Measurements from ENCODE around the gene NFKB1.

NFKB1 gene, protein sequence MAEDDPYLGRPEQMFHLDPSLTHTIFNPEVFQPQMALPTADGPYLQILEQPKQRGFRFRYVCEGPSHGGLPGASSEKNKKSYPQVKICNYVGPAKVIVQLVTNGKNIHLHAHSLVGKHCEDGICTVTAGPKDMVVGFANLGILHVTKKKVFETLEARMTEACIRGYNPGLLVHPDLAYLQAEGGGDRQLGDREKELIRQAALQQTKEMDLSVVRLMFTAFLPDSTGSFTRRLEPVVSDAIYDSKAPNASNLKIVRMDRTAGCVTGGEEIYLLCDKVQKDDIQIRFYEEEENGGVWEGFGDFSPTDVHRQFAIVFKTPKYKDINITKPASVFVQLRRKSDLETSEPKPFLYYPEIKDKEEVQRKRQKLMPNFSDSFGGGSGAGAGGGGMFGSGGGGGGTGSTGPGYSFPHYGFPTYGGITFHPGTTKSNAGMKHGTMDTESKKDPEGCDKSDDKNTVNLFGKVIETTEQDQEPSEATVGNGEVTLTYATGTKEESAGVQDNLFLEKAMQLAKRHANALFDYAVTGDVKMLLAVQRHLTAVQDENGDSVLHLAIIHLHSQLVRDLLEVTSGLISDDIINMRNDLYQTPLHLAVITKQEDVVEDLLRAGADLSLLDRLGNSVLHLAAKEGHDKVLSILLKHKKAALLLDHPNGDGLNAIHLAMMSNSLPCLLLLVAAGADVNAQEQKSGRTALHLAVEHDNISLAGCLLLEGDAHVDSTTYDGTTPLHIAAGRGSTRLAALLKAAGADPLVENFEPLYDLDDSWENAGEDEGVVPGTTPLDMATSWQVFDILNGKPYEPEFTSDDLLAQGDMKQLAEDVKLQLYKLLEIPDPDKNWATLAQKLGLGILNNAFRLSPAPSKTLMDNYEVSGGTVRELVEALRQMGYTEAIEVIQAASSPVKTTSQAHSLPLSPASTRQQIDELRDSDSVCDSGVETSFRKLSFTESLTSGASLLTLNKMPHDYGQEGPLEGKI

DNA sequence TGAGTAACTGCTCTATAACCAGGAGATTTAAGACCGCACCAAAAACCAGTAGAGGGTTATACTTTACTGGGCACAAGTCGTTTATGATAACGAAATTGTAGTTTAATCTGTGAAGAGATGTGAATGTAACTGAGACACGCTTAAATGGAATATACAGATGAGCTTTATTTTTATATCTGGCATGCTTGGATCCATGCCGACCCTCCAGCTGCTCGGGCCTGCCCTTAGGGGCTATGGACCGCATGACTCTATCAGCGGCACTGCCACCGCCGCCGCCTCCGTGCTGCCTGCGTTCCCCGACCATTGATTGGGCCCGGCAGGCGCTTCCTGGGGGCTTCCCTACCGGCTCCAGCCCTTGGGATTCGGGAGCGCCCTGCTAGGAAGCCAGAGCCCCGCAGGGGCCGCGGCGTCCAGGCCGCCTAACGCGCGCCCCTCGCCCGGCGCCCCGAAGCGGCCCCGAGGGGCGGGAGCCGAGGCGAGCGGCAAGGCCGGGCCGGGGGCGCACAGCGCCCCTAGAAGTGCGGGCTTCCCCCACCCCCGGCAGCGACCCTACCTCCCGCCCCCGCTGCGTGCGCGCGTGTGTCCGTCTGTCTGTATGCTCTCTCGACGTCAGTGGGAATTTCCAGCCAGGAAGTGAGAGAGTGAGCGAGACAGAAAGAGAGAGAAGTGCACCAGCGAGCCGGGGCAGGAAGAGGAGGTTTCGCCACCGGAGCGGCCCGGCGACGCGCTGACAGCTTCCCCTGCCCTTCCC lies at the start of gene NFKB1:
Gene NFKB1 (plus strand): TSS at position 664 of the 751 bp plus-strand sequence. CDS start 24,160 bp downstream, outside the sequence.
- peak within 1 kb of the TSS; percentile 83 to 89 for H3K4me3 ChIP-seq (replicated peaks in 1 of 2; ENCODE audit: low read depth in 2 of 2, low read length in 2 of 2)
- peak; percentile 87 to 90 for DNase-seq (ENCODE audit: low read depth in 2 of 2)
- TF ChIP-seq, protein P1, sequence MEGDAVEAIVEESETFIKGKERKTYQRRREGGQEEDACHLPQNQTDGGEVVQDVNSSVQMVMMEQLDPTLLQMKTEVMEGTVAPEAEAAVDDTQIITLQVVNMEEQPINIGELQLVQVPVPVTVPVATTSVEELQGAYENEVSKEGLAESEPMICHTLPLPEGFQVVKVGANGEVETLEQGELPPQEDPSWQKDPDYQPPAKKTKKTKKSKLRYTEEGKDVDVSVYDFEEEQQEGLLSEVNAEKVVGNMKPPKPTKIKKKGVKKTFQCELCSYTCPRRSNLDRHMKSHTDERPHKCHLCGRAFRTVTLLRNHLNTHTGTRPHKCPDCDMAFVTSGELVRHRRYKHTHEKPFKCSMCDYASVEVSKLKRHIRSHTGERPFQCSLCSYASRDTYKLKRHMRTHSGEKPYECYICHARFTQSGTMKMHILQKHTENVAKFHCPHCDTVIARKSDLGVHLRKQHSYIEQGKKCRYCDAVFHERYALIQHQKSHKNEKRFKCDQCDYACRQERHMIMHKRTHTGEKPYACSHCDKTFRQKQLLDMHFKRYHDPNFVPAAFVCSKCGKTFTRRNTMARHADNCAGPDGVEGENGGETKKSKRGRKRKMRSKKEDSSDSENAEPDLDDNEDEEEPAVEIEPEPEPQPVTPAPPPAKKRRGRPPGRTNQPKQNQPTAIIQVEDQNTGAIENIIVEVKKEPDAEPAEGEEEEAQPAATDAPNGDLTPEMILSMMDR (IDR thresholded peaks at IDR 0.05; ENCODE audit: low read depth, low read length), result no peak

DNA sequence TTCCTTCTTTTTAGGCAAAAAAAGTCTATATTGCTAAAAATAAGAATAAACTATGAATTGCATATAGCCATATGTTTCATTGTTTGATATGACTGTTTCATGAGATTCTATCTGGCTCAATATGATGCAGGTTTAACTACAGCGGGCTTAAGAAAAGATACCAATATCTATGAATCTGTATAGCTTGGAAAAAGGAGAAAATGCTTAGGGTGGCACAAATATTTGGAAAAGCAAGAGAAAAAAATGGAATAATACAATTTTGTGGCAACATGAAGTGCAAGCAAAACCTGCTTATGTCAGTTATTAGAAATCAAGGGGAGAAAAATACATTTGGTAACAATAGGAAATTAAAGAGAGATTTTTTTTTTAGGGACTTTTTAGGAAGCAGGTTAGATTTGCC lies 48.3 kb upstream of the NFKB1 start:
- TF ChIP-seq, protein P1 (IDR thresholded peaks at IDR 0.05; ENCODE audit: low read depth, low read length), result no peak
- no peak for DNase-seq (ENCODE audit: low read depth in 2 of 2)
- H3K4me3 ChIP-seq (replicated peaks in 1 of 2; ENCODE audit: low read depth in 2 of 2, low read length in 2 of 2), result no peak overlapping the region

DNA sequence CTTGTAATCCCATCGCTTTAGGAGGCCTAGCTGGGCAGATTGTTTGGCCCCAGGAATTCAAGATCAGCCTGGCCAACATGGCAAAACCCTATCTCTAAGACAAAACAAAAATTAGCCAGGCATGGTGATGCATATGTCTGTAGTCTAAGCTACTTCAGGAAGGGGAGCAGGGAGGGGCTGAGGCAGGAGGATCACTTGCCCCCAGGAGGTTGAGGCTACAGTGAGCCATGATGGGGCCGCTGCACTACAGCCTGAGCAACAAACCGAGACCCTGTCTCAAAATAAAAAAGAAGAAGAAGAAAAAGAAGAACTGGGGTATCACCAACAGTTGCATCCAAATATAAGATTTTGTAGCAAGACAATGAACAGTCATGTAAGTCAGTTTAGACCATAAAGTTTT lies 47.3 kb upstream of the NFKB1 start:
- no peak for DNase-seq (ENCODE audit: low read depth in 2 of 2)
- TF ChIP-seq, protein P1 (IDR thresholded peaks at IDR 0.05; ENCODE audit: low read depth, low read length), result no peak
- no peak overlapping the region for H3K4me3 ChIP-seq (replicated peaks in 1 of 2; ENCODE audit: low read depth in 2 of 2, low read length in 2 of 2)

DNA sequence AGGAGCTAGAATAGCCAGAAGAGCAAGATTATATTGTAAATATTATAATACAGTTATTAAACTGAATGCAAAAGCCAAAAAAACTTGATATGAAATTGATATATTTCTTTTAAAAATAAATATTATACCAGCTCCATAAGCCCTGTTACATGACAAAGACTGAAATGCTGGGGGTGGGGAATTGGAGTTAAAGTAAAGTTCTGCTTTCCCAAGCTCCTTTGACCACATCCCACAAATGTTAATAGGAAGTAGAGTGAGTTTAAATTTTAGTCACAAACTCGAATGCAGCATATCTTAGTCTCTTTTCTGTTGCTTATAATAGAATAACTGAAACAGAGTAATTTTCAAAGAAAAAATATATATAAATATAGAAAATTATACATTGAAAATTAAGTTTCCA lies 46.9 kb upstream of the NFKB1 start:
- TF ChIP-seq, protein P1 (IDR thresholded peaks at IDR 0.05; ENCODE audit: low read depth, low read length), result no peak
- no peak overlapping the region for H3K4me3 ChIP-seq (replicated peaks in 1 of 2; ENCODE audit: low read depth in 2 of 2, low read length in 2 of 2)
- no peak for DNase-seq (ENCODE audit: low read depth in 2 of 2)

DNA sequence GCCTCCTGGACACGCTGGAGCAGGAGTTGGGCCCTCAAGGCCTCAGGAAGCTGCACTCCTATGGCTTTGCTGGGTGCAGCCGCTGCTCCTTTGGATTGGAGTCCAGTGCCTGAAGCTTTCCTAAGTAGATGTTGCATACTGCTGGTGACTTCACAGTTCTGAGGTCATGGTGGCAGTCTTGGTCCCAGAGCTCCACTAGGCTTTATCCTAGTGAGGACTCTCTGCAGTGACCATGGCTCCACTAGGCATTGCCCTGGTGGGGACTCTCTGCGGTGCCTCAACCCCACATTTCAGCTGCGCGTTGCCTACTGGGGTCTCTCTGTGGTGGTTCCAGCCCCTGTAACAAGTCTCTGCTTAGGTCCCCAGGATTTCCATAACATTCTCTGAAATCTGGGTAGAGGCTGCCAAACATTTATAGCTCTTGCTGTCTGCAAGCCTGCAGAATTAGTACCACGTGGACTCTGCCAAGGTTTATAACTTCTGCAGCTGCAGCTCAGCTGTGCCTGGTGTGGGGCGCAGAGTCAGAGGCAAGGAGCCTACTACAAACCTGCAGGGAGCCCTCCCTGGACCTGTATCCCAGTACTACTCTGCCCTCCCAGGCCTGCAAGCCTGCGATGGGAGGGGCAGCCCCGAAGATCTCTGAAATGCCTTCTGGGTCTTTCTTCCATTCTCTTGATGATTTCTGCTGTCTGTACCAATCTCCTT lies 46.0 kb upstream of the NFKB1 start:
- H3K4me3 ChIP-seq (replicated peaks in 1 of 2; ENCODE audit: low read depth in 2 of 2, low read length in 2 of 2), result no peak overlapping the region
- TF ChIP-seq, protein P1 (IDR thresholded peaks at IDR 0.05; ENCODE audit: low read depth, low read length), result no peak

DNA sequence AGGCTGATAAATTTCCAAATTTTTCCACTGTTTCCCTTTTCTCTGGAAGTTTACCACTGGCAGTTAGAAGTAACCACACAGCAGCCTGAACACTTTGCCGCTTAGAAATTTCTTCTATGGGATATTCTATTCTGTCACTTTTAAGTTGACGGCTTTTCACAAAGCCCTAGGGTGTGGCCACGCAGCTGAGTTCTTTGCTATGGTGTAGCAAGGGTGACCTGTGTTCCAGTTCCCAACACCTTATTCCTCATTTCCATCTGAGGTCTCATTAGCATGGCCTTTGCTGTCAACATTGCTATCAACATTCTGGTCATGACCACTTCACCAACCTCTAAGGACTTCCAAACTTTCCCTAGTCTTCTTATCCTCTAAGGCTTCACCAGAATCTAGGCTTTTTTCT lies 45.4 kb upstream of the NFKB1 start:
- no peak overlapping the region for H3K4me3 ChIP-seq (replicated peaks in 1 of 2; ENCODE audit: low read depth in 2 of 2, low read length in 2 of 2)
- TF ChIP-seq, protein P1 (IDR thresholded peaks at IDR 0.05; ENCODE audit: low read depth, low read length), result no peak
- DNase-seq (ENCODE audit: low read depth in 2 of 2), result no peak

More for the DNA sequence above, 46.0 kb upstream of the NFKB1 start:
- no peak for DNase-seq (ENCODE audit: low read depth in 2 of 2)
